Measurements from ENCODE around the gene PRSS27.
"Not testable (repeated sequence)": the region's sequence is repeated elsewhere in the genome, so short reads cannot be mapped to it uniquely, and the experiment has no call there.

- not testable (repeated sequence) for TF ChIP-seq EZH2 (IDR thresholded peaks at IDR 0.05; ENCODE audit: low read depth, low read length, severe bottlenecking); CEBPB (IDR thresholded peaks at IDR 0.05; ENCODE audit: low read depth, low read length); SIN3A (conservative IDR thresholded peaks at IDR 0.05 in 1 of 2, IDR thresholded peaks at IDR 0.05 in 1 of 2; ENCODE audit: low read depth in 1 of 2, low read length in 2 of 2); YY1 (IDR thresholded peaks at IDR 0.05; ENCODE audit: low read depth, low read length); CTCF (IDR thresholded peaks at IDR 0.05; ENCODE audit: control extremely low read depth in 1 of 3, insufficient read depth in 1 of 3, low read depth in 1 of 3, low read length in 3 of 3); POLR2A (IDR thresholded peaks at IDR 0.05; ENCODE audit: control extremely low read depth in 1 of 2, low read depth in 2 of 2, low read length in 2 of 2); POLR2AphosphoS5 (IDR thresholded peaks at IDR 0.05; ENCODE audit: low read depth, low read length); ZNF274 (IDR thresholded peaks at IDR 0.05; ENCODE audit: borderline replicate concordance, extremely low read depth, low read length); EP300 (IDR thresholded peaks at IDR 0.05; ENCODE audit: borderline replicate concordance in 1 of 2, low read depth in 2 of 2, low read length in 2 of 2); TBP (IDR thresholded peaks at IDR 0.05; ENCODE audit: low read depth, low read length); TAF1 (IDR thresholded peaks at IDR 0.05; ENCODE audit: low read depth, low read length); POU5F1 (IDR thresholded peaks at IDR 0.05; ENCODE audit: low read depth, low read length); TCF12 (IDR thresholded peaks at IDR 0.05; ENCODE audit: low read depth, low read length)
These were observed 37.0 kb downstream of the PRSS27 start for GRCh38 chr16:2683041-2683440.
